GM19328 (cell line): ENCODE measurements around the gene C1orf174.

Experiments
- ATAC-seq: cut with Tn5 transposase; IDR thresholded peaks from one replicate; pipeline ENCODE4 v1.9.1; 2021; ENCODE audit warnings: mild to moderate bottlenecking, moderate library complexity; ENCODE audit not compliant: unreplicated experiment

C1orf174 gene

GRCh38 chr1:3898475-3898735 is 1.7 kb downstream of the C1orf174 start:
- ATAC-seq: no peak

DNA sequence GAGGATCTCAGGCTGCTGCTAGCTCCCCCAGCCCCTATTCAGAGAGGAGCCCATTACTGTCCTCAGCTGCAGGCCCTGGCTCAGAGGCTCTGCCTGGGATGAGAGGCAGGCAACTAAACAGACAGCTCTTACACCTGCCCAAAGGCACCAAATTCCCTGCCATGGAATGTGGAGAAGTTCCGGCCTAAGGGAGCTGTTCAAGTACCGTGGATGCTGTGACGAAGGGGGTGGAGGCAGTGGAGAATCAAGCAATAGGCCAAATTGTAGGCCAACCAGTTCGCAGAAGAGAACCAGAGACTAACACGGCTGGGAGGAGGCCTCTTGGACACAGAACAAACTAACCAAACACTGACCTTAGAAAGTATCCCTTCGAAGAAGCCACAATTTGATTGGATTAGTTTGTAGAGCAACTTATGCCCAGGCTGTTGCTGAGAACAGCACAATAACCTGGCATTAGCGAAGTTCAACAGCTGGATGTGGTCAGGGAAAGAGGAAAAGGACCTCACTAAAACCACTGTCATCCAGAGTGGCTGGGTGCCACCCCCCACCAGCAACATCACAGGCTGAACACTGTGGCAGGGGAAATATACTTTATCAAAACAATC is 3.6 kb downstream of the C1orf174 start:
- ATAC-seq: no peak

DNA sequence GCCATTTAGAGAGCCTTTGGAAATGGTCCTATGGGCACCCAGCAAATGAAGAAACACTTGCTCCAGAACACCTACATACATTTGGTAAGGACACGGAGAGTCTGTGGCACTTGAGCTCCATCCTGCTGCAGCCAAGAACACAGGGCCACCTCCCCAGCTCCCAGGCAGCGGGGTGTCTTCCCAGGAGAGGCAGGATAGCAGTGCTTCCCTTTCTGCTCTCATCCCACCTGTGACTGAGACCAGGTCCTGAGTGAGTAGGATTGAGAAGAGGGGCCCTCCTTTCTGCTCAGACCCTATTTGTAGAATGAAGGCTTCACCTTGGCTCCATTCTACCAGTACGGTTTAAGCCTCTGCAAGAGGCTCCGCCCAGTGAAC is 4.1 kb downstream of the C1orf174 start:
- no peak for ATAC-seq

DNA sequence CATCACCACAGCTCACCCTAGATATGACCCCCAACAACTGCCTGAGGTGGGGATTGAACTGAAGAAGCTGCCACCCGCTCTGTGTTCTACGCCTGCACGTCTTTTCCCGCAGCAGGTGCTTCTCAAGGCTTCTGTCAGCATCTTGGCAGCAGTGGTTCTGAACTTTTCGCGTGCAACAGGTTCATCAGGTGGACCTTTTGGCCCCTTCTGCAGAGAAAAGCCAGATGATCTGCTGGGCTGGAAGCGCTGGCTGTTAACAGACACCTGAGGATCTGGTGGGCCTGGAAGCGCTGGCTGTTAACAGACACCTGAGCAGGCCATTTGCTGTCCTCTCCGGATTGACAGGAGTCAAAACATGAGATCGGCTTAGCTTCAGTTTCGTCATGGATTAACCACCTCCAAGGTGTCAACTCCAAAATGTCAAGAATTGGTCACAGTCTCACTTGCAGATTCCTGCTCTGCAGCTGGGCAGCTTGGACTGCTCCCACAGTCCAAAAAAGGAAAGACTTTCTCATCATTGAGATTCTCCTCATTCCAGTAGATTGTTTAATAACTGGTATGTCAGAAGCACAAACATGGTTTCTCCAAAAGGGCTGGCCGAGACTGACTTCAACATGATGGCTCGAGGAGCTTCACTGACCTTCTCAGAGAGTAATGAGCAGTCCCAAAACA is 4.7 kb downstream of the C1orf174 start:
- no peak for ATAC-seq

DNA sequence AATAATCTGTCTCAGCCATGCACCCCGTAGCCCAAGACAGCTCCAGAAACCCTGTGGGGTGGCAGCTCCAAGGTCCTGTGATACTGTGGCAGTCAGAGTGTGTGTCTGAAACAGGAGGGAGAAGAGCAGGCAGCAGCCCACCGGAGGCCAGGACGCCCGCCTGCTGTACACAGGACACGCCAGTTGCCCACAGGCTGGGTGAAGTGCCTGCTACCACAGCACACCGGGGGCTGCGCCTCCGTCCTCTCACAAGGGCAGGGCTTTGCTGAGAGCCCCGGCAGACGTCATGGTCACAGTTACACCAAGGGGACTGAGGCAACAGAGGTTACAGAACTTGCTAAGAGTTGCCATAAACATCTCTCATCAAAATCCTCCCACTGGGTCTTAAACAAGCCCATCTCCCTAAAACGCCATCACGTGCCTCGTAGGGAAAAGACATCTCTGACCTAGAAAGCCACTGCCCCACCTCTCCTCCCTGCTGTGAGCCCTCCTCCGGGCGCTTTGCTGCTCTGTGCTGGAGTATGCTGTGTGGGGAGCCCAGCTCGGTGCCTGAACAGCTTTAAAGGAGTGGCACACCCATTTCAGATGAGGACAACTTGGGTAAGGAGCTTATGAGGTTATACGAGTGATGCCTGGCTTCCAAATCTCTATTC is 5.3 kb downstream of the C1orf174 start:
- no peak for ATAC-seq

DNA sequence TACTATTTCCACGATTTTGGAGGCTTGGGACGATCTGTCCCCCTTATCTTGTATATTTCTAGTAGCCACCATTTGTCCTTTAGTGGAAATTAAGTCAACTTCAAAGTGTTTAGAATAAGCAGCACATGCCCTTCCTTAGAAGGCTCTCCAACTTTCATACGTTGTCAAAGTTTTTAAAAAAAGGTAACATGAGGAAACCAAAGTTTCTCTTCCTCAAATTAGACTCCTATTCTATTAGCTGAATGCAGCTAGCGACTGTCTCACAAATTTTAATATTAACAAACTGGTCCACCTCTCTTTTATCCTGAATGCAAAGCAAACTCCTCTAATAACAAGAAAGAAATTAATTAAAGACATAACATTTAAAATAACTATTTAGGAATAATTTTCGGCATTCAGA is 6.9 kb downstream of the C1orf174 start:
- ATAC-seq: no peak

DNA sequence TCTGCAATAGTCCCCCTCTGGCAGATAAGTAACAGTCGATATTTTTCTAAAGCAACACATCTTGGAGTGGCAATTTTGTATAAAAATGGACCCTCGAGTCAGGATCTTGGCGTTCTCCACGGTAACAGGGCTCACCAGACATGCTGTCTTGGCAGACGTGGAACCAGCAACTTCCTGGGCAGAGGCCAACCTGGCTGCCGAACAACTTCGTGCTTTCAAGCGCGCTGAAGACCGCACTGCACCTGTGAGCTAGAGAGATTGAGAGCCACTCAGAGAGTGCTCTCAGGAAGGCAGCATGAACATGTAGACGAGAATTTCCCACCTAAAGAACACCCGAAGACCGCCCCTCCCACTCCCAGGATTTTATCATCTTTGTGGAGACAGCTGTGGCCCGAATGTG is 7.3 kb downstream of the C1orf174 start:
- ATAC-seq: no peak

DNA sequence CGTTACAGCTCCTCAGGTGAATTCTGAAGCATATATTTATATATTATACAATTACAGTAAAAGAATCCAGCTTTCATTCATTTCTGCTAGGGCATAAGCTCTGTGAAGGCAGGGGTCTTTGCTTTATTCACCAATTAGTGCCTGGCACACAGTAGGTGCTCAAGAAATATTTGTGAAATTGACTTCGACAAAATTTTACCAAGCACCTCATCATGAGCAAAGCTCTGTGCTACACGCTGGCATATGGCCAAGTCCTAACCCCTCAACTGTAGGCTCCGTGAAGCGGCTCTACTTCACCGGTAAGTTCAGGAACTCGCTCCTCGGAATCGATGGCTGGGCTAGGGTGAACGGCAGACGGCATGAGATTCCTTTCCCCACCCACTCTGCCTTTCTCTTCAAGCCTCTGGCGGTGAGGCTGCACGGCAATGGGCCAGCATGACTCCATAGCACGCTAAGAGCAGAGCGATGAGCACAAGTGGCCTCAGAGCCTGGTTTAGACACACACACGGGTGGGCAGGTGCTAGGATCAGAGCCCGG is 8.7 kb downstream of the C1orf174 start:
- no peak for ATAC-seq

- ATAC-seq: no peak
Measured at GRCh38 chr1:3890389-3891328, 9.4 kb downstream of the C1orf174 start.

- ATAC-seq: no peak
Measured at GRCh38 chr1:3889936-3890335, 10.1 kb downstream of the C1orf174 start.

DNA sequence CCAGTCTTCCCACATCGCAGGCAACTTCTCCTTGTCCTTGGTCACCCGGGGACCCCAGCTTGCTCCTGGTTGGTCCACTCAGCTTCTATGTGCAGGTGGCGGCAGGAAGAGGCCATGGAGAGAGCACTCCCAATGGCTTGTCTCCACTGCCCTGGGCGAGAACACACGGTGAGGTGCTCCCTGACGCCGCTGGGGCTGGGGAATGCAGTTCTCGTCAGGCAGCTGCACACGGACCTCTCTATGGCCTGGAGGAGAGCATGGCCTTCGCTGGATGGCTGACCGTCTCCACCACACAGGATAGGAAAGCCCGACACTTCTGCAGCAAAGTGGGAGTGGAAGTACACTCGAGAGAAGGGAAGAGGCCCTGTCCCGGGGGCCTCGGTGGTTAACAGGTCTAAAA is 11.8 kb downstream of the C1orf174 start:
- ATAC-seq: no peak

DNA sequence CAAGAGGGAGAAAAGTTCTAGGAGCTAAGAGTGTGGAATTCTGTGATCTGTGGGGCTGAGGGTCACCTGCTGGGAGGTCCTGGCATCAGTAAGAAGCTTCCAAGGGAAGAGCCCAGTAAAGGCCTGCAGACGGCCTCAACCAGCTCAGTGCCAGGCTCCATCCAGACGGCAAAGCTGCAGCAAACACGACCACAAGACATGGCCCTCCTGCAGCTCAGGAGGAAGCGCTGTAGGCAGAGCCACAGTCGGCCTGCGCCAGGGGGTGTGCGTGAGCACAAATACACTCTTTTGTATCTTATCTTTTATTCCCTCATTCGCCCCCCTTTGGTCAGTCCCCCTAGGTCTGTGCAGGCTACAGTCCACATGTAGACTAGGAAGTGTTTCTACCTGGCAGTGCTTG is 13.4 kb downstream of the C1orf174 start:
- ATAC-seq: no peak

- no peak for ATAC-seq
Measured at GRCh38 chr1:3886106-3886670, 13.9 kb downstream of the C1orf174 start.

DNA sequence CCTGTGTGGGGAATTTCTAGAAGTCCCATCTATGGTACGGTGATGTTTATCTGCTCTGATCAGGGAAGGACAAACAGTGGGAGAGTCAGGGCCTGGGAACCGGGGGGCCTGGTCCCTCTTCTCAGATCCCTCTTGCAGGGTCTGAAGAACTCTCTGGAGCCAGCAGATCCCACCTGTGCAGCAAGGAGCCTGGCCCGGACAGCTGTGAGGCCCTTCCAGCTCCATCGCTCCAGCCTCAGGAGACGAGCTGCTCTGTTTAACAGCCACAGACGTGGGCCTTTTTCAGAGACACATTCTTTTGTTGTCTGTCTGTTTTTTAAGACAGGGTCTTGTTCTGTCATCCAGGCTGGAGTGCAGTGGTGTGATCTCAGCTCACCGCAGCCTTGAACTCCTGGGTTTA is 14.5 kb downstream of the C1orf174 start:
- no peak for ATAC-seq

- no peak for ATAC-seq
Measured at GRCh38 chr1:3884966-3885365, 15.1 kb downstream of the C1orf174 start.

- ATAC-seq: no peak
Measured at GRCh38 chr1:3883194-3883925, 16.7 kb downstream of the C1orf174 start.

- ATAC-seq: no peak
Measured at GRCh38 chr1:3881193-3881480, 18.9 kb downstream of the C1orf174 start.

DNA sequence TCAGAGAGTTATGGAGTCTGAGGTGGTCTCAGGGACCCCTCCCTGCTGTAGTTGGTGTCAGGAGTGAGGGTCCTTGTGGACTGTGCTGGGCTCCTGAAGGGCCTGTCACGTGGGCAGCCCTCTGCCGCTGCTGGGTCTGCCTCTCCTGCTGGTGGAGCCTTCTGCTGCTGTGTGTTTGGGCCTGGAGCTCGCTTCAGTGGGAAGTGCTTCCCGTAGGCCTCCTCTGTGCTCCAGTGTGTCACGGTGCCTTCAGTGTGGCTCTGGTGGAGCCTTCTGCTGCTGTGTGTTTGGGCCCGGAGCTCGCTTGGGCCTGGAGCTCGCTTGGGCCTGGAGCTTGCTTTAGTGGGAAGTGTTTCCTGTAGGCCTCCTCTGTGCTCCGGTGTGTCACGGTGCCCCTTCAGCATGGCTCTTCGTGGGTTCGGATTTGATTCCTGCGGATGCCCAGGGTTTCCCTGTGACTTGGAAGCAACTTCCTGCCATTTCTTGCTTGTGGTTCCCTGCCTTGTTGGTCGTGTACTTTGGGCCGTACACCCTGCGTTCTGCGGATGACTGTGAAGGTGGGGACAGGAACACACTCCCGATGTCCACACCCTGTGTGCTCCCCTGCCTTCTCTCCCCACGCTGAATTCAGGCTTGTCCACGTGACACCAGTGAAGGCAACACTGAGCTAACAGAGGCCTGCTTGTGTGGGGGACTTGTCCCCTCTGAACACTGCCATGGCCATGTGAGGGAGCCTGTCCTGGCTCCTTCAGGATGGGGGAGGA is 19.5 kb downstream of the C1orf174 start:
- ATAC-seq: no peak

DNA sequence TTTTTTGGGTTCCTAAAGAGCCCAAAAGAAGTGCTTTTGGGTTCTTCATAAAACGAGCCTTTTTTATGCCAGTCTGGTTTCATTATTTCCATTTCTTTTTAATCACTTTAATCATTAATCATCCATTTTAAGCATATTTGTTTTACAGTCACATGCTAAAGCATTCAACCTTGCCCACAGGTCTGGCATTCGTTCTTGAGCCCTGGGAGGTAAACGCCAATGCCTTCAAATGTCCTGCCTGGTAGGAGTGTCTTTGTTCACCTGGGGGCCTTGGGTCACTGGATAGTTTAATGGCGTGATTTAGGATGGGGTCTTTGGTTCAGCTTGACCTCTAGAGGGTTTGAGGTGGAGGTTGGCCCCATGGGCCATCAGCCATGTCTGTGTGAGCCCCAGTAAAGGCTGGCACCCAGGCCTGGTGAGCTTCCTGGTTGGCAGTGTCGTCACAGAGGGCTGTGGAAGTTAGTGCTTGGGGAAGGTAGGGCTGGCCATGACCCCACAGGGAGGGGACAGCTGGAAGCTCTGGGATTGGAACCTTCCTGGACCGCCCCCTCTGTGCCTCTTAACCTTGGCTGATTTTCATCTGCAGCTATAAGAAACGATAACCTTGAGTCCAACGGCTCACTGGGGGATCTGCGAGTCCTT is 20.2 kb downstream of the C1orf174 start:
- ATAC-seq: no peak
